Measurements from ENCODE around the gene MSRB3. TPM values are rescaled to one million over a fixed set of nuclear protein-coding genes. Genes with fewer than 3 reads are reported as not detected.

The MSRB3 gene
- total and polyA plus RNA-seq, 10 of the 15 experiments (the other 5 are each of a cell fraction or from before 2014, with no cell fraction given), result 0.07 to 2.7 (median 1.3) TPM

- BruUV-seq (replicated peaks), result no TSS peak
- RAD21 ChIA-PET (ENCODE audit: unreplicated experiment), result no interaction called here
These were observed 4.4 kb downstream of the MSRB3 start for GRCh38 chr12:65282840-65283239.

More at GRCh38 chr12:65282840-65283239, 4.4 kb downstream of the MSRB3 start:
- H3K27ac ChIP-seq (ENCODE audit: control insufficient read depth, insufficient read depth), result no peak overlapping the region
- H3K27me3 ChIP-seq (replicated peaks in 1 of 2; ENCODE audit: control insufficient read depth in 2 of 2, insufficient read depth in 2 of 2, low read length in 1 of 2), result peaks cover 3 to 4% of the 10 kb centered on the region in 2 experiments
- no peaks in the 10 kb centered on the region for H3K79me2 ChIP-seq (ENCODE audit: control insufficient read depth, insufficient read depth, low read length)
- no peaks in the 10 kb centered on the region for H3K36me3 ChIP-seq (ENCODE audit: control insufficient read depth in 2 of 2, insufficient read depth in 2 of 2, low read length in 1 of 2)
- H4K20me1 ChIP-seq (ENCODE audit: control insufficient read depth, insufficient read depth), result no peaks in the 10 kb centered on the region
- DNase-seq (ENCODE audit: low read depth, low spot score) (no peak), FAIRE-seq (no peak), ATAC-seq (no peak)
- H3K9me3 ChIP-seq (replicated peaks; ENCODE audit: control insufficient read depth, insufficient read depth, low read length), result no peaks in the 10 kb centered on the region
- in situ Hi-C loops (cut with MboI), result no loop called here
- no peaks in the 10 kb centered on the region for H3K4me1 ChIP-seq (ENCODE audit: control insufficient read depth, insufficient read depth, low read length)
- SMC1A ChIA-PET (ENCODE audit: uncharacterized antibody, unreplicated experiment), result interaction anchor here (1.2 kb wide), 1 partner anchor 16 kb away, joined by 3 read pairs; no protein-coding TSS in a partner anchor
- CTCF ChIA-PET, result no interaction called here
- H3K4me3 ChIP-seq, result no peak overlapping the region
- no peak overlapping the region for H2AFZ ChIP-seq (ENCODE audit: control insufficient read depth, low read depth, low read length)
- no peak overlapping the region for H3K4me2 ChIP-seq (ENCODE audit: control insufficient read depth, insufficient read depth)
- H3K9ac ChIP-seq (ENCODE audit: control insufficient read depth, insufficient read depth, low read length), result no peak overlapping the region
- intact Hi-C loops (cut with micrococcal nuclease; ENCODE audit: unreplicated experiment), result loop anchor here (5.0 kb wide), 1 partner anchor 391 kb away; no protein-coding TSS in a partner anchor
- TF ChIP-seq USF2 (IDR thresholded peaks at IDR 0.05; ENCODE audit: borderline replicate concordance, low read depth, low read length), result no peak
- no peak for TF ChIP-seq ZBTB40 (IDR thresholded peaks at IDR 0.05; ENCODE audit: borderline replicate concordance)
- TF ChIP-seq SIX5 (IDR thresholded peaks at IDR 0.05; ENCODE audit: low read depth, low read length, severe bottlenecking), result no peak
- no peak for TF ChIP-seq E2F4 (IDR thresholded peaks at IDR 0.05; ENCODE audit: low read depth, low read length)
- TF ChIP-seq HCFC1 (IDR thresholded peaks at IDR 0.05; ENCODE audit: low read length), result no peak
- no peak for TF ChIP-seq LARP7 (IDR thresholded peaks at IDR 0.05)
- TF ChIP-seq JUND (IDR thresholded peaks at IDR 0.05; ENCODE audit: low read depth, low read length), result no peak
- no peak for TF ChIP-seq RCOR1 (conservative IDR thresholded peaks at IDR 0.05; ENCODE audit: low read depth, low read length)
- no peak for TF ChIP-seq MAX (IDR thresholded peaks at IDR 0.05; ENCODE audit: low read depth, low read length)
- TF ChIP-seq CREM (IDR thresholded peaks at IDR 0.05; ENCODE audit: low read depth), result no peak
- no peak for TF ChIP-seq PRDM15 (CRISPR knock-in tag; IDR thresholded peaks at IDR 0.05)
- no peak for TF ChIP-seq RFX5 (IDR thresholded peaks at IDR 0.05; ENCODE audit: low read depth, low read length)
- no peak for TF ChIP-seq TCF7 (IDR thresholded peaks at IDR 0.05; ENCODE audit: borderline replicate concordance)
- no peak for TF ChIP-seq ATF7 (IDR thresholded peaks at IDR 0.05; ENCODE audit: low read depth)
- TF ChIP-seq NFYB (IDR thresholded peaks at IDR 0.05; ENCODE audit: insufficient read depth, low read depth, low read length), result no peak
- WGBS (ENCODE audit: insufficient coverage, insufficient replicate concordance, low lambda C conversion rate, missing lambda C conversion rate), result 33% methylated on average over 1 of the region's 1 CpG
- POLR2A ChIA-PET, result no interaction called here

All from GM12878 (cell line).